MG63 (cell line): ENCODE data around the gene HSF5. TPM values are rescaled to one million over a fixed set of nuclear protein-coding genes. Genes with fewer than 3 reads are reported as not detected.

Experiments used
- DNase-seq: peaks from one replicate; pipeline ENCODE4 v3.0.0-alpha.2; 2020
- H3K27me3 ChIP-seq: fragments of 250-450 bp; sonication (Bioruptor Pico); 2 replicates; pipeline ENCODE4 v1.5.1; 2020; ENCODE audit warnings: mild to moderate bottlenecking, moderate library complexity
- H3K36me3 ChIP-seq: fragments of 250-450 bp; sonication (Bioruptor Pico); 2 replicates; pipeline ENCODE4 v1.5.1; 2020; ENCODE audit warnings: mild to moderate bottlenecking, moderate library complexity
- H3K4me3 ChIP-seq: fragments of 250-450 bp; sonication (Bioruptor Pico); 2 replicates; pipeline ENCODE4 v1.5.1; 2020; ENCODE audit warnings: mild to moderate bottlenecking, moderate library complexity
- H3K9me3 ChIP-seq: fragments of 250-450 bp; sonication (Bioruptor Pico); 2 replicates; pipeline ENCODE4 v1.5.1; 2020; ENCODE audit warnings: mild to moderate bottlenecking, moderate library complexity
- total RNA-seq: library from RNA; depleted of rRNA; stranded (reverse); fragments of >200 nt; shearing (Covaris generic); gene quantifications from 2 replicates; pipeline ENCODE4 v1.2.3, GENCODE V29; 2014; ENCODE audit warnings: low replicate concordance; rRNA removed

HSF5 gene
- not detected in 2 replicates for total RNA-seq

GRCh38 chr17:58487589-58488427, at the start of gene HSF5:
HSF5 (minus strand) TSS chr17:58488408; CDS start chr17:58488274, 134 bp downstream.
- no peak within 1 kb of the TSS for H3K4me3 ChIP-seq
- no peak for DNase-seq
- H3K27me3 ChIP-seq = 0 out of 2 replicates have a peak, but pooled peaks cover 2% of the 10 kb centered on the region
- H3K9me3 ChIP-seq = no peaks in the 10 kb centered on the region
- H3K36me3 ChIP-seq = peaks cover 20% of the 10 kb centered on the region

DNA sequence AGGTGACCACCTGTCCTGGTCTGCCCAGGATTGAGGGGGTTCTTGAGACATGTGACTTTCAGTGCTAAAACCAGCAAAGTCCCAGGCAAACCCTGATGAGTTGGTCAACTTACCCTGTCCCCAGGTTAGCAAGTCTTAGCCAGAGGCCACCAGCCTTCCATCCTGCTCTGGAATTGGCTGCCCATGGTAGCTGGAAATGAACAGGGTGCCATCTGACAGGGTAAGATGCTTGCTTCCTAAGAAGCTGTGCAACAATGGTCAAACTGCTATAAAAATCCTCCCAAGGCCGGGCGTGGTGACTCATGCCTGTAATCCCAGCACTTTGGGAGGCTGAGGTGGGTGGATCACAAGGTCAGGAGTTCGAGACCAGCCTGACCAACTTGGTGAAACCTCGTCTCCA, 49.1 kb upstream of the HSF5 start:
- Histone ChIP-seq H3K9me3 (no peaks in the 10 kb centered on the region), H3K4me3 (no peak overlapping the region), H3K36me3 (no peaks in the 10 kb centered on the region), H3K27me3 (peaks cover 2% of the 10 kb centered on the region; the same call in 1 of the 2 replicates)
- DNase-seq = no peak

GRCh38 chr17:58536542-58536941, 48.3 kb upstream of the HSF5 start:
- Histone ChIP-seq H3K36me3 (no peaks in the 10 kb centered on the region), H3K4me3 (no peak overlapping the region), H3K27me3 (peaks cover 4% of the 10 kb centered on the region; the same call in 1 of the 2 replicates), H3K9me3 (no peaks in the 10 kb centered on the region)
- DNase-seq = no peak

- H3K9me3 ChIP-seq = no peaks in the 10 kb centered on the region
These were observed 47.2 kb upstream of the HSF5 start for GRCh38 chr17:58535431-58535830.

GRCh38 chr17:58534901-58535421, 46.8 kb upstream of the HSF5 start:
- H3K4me3 ChIP-seq = no peak overlapping the region
- H3K27me3 ChIP-seq = peaks cover 4% of the 10 kb centered on the region; the same call in 1 of the 2 replicates
- peak; percentile 38 for DNase-seq
- no peaks in the 10 kb centered on the region for H3K9me3 ChIP-seq
- no peaks in the 10 kb centered on the region for H3K36me3 ChIP-seq

More at GRCh38 chr17:58535431-58535830, 47.2 kb upstream of the HSF5 start:
- Histone ChIP-seq H3K4me3 (no peak overlapping the region), H3K36me3 (no peaks in the 10 kb centered on the region), H3K27me3 (peaks cover 4% of the 10 kb centered on the region; the same call in 1 of the 2 replicates)
- no peak for DNase-seq

- Histone ChIP-seq H3K4me3 (no peak overlapping the region), H3K36me3 (no peaks in the 10 kb centered on the region), H3K9me3 (no peaks in the 10 kb centered on the region), H3K27me3 (peaks cover 4% of the 10 kb centered on the region; the same call in 1 of the 2 replicates)
- no peak for DNase-seq
These were observed 46.1 kb upstream of the HSF5 start for GRCh38 chr17:58534331-58534730.

DNA sequence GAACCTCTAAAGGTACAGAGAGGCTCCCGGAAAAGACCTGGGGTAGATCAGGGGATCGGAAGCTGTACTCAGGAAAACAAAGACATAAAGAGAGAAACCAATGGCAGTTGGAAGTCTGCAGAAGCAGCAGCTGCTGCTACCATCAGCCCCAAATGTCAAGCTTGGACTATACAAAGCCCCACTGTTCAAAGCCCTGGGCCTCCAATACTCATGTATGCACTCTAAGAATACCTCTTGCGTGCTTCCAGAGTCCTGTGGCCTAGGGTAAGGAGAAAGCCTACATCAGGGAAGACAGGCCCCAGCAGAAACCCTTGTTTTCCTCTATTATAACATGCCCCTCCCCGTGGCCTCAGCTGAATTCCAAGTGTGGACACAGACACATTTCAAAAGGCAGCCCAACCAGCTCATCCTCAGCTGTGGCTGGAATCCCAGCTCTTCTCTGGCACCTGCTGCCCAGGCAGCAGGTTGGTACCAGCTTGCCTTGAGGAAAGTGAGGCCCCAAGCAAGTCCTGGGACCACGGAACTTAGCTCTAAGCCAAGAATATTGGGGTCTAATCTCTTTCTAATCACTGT, 45.5 kb upstream of the HSF5 start:
- no peak for DNase-seq
- no peaks in the 10 kb centered on the region for H3K36me3 ChIP-seq

GRCh38 chr17:58532555-58532951, 44.3 kb upstream of the HSF5 start:
- no peak for DNase-seq
- Histone ChIP-seq H3K4me3 (peak overlapping the region; percentile 39; the same call in 1 of the 2 replicates), H3K27me3 (peaks cover 4% of the 10 kb centered on the region; the same call in 1 of the 2 replicates), H3K36me3 (no peaks in the 10 kb centered on the region), H3K9me3 (no peaks in the 10 kb centered on the region)

More for the DNA sequence above, 45.5 kb upstream of the HSF5 start:
- peaks cover 4% of the 10 kb centered on the region; the same call in 1 of the 2 replicates for H3K27me3 ChIP-seq
- H3K9me3 ChIP-seq = no peaks in the 10 kb centered on the region
- no peak overlapping the region for H3K4me3 ChIP-seq

- no peaks in the 10 kb centered on the region for H3K36me3 ChIP-seq
- H3K4me3 ChIP-seq = peak overlapping the region; percentile 39
- no peaks in the 10 kb centered on the region for H3K9me3 ChIP-seq
- H3K27me3 ChIP-seq = peaks cover 4% of the 10 kb centered on the region; the same call in 1 of the 2 replicates
- DNase-seq = peak; percentile 65
These were observed 43.7 kb upstream of the HSF5 start for GRCh38 chr17:58531661-58532554.

DNA sequence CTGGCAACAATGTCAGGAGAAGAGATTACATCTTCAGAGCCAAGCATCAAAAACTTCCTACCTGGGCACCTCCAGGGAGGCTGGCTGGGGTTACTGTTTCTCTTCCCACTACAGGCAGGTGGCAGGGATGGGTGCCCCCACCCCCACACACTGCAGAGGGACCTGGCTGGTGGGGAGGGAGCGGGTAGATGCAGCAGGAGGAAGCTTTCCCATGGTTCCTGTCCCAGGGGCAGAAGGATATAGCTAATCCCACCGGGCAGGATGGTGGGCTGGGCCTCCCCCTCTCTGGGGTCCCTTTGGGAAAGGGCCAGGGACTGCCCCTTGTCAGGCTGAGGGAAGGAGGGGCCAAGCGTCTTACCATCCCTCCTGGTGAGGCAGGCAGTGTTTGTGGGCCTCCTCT, 42.9 kb upstream of the HSF5 start:
- H3K36me3 ChIP-seq = no peaks in the 10 kb centered on the region
- peaks cover 4% of the 10 kb centered on the region; the same call in 1 of the 2 replicates for H3K27me3 ChIP-seq
- no peaks in the 10 kb centered on the region for H3K9me3 ChIP-seq
- DNase-seq = no peak
- H3K4me3 ChIP-seq = no peak overlapping the region

- H3K4me3 ChIP-seq = no peak overlapping the region
- peaks cover 4% of the 10 kb centered on the region; the same call in 1 of the 2 replicates for H3K27me3 ChIP-seq
- no peaks in the 10 kb centered on the region for H3K36me3 ChIP-seq
- no peak for DNase-seq
- H3K9me3 ChIP-seq = no peaks in the 10 kb centered on the region
These were observed 42.4 kb upstream of the HSF5 start for GRCh38 chr17:58530655-58531054.

DNA sequence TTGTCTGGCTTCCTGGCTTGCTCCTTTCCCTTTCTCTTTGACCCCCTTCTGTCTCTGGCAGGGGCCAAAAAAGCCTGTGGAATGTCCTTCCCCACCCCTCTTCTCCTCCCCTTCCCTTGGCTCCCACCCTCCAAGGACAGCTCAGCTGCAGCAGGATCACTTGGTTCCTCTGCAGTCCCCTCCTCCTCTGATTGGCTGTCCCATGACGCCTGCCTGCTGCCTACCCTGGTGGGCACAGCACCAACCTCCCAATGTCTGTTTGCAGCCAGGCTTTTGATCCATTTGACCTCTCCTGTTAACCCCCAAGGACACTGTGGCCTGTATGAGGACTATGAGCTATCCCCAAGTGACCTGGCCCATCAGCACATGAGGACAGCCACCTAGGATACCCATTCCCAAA, 41.1 kb upstream of the HSF5 start:
- Histone ChIP-seq H3K9me3 (no peaks in the 10 kb centered on the region), H3K27me3 (peaks cover 4% of the 10 kb centered on the region; the same call in 1 of the 2 replicates), H3K36me3 (no peaks in the 10 kb centered on the region), H3K4me3 (no peak overlapping the region)
- DNase-seq = no peak

DNA sequence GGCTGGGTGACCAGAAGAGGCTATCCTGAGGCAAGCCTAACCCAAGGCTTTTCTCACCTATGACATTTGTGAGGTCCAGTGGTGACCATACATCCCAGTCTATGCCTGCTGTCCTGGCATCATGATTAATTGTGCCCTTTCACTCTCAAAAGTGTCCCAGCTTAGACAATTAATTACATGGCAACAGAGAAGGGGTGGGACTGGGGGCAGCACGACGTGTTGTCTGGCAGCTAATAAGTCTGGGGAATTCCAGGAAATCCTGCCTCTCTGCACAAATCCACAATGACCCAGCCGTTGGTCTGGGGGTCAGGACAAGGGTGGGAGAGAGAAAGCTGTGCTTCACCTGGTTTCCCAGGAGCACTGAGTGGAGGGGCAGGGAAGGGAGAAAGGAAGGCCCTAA, 40.2 kb upstream of the HSF5 start:
- DNase-seq = no peak
- H3K4me3 ChIP-seq = no peak overlapping the region
- no peaks in the 10 kb centered on the region for H3K36me3 ChIP-seq
- no peaks in the 10 kb centered on the region for H3K9me3 ChIP-seq
- H3K27me3 ChIP-seq = peaks cover 4% of the 10 kb centered on the region; the same call in 1 of the 2 replicates

DNA sequence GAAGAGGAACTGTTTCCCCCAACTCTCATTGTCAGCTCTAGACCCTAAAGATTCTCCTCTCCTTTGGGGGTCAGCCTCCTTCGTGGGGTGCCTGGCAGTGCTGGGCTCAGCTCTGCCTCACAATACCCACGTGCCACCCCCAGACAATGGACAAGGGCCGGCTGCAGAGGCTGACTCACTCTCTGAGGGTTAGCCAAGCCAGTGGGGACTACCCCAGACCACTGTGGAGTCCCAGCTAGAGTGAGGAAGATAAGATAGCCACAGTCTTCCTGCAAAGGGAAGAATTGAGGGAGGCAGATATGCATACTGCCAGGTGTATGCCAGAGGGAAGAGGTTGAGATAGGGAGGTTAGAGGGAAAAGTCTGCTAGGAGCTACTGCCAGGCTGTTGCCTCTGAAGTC, 39.7 kb upstream of the HSF5 start:
- no peak overlapping the region for H3K4me3 ChIP-seq
- no peaks in the 10 kb centered on the region for H3K9me3 ChIP-seq
- H3K27me3 ChIP-seq = peaks cover 4% of the 10 kb centered on the region; the same call in 1 of the 2 replicates
- DNase-seq = peak; percentile 41
- H3K36me3 ChIP-seq = no peaks in the 10 kb centered on the region

DNA sequence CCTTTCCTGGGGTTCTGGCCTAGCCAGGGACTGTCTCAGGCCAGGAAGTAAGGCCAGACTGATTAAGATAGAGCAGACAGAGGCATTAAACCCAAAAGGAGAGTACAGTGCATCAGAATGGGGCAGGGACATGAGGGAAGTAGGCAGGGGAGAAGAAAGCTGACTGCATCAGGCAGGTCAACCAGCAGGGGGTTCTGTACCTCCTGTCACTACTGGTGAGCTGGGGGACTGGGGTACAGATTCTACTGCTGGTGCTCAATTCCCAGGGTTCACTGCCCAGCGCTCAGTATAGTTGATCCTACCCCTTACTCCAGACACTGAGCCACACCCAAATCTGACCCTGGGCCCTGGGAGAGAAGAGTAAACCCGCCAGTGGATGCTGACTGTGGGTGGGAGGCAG, 39.1 kb upstream of the HSF5 start:
- H3K9me3 ChIP-seq = no peaks in the 10 kb centered on the region

DNA sequence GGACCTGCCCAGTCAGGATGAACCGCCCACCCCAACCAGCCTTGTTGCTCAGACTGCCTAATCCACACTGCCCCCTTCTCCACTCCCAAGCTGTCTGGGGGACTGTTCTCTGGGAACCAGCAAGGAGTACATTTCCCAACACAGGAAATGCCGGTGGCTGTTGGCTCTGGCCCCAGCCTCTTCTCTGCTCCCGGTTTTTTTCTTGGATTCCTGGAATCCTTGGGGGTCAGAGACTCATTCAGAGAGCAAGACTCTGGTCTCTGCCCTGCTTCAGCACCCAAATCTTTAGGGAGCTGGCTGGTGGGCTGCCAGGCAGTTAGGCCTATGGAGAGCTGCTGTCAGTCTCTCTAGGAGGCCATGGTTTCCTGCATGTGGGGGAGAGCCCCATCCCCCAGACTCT, 37.0 kb upstream of the HSF5 start:
- no peaks in the 10 kb centered on the region for H3K9me3 ChIP-seq
- no peak overlapping the region for H3K4me3 ChIP-seq
- no peaks in the 10 kb centered on the region for H3K27me3 ChIP-seq

More for the DNA sequence above, 39.1 kb upstream of the HSF5 start:
- DNase-seq = no peak
- Histone ChIP-seq H3K27me3 (peaks cover 3% of the 10 kb centered on the region; the same call in 1 of the 2 replicates), H3K36me3 (no peaks in the 10 kb centered on the region), H3K4me3 (no peak overlapping the region)

More for the DNA sequence above, 37.0 kb upstream of the HSF5 start:
- peak; percentile 68 for DNase-seq
- no peaks in the 10 kb centered on the region for H3K36me3 ChIP-seq
